ENCODE data around the gene MASP1. TPM values are rescaled to one million over a fixed set of nuclear protein-coding genes. Genes with fewer than 3 reads are reported as not detected.

The MASP1 gene
- total and polyA plus RNA-seq, 8 donors: 0.42 to 8.0 (median 6.2) TPM

GRCh38 chr3:187328691-187329090 lies 37.2 kb upstream of the MASP1 start:
- H3K9me3 ChIP-seq: no peaks in the 10 kb centered on the region
- ATAC-seq: no peak
- H3K4me3 ChIP-seq: no peak overlapping the region
- no peak for DNase-seq
- no peak for TF ChIP-seq CTCF (IDR thresholded peaks at IDR 0.05)
- H3K27ac ChIP-seq: no peak overlapping the region
- intact Hi-C loops (cut with DNase I): no loop called here
- no peaks in the 10 kb centered on the region for H3K4me1 ChIP-seq
- H3K36me3 ChIP-seq: no peaks in the 10 kb centered on the region
- H3K27me3 ChIP-seq: peaks cover 0 to 8% of the 10 kb centered on the region in 2 donors

- DNase-seq: no peak
- Histone ChIP-seq H3K4me3 (no peak overlapping the region), H3K9me3 (no peaks in the 10 kb centered on the region), H3K27me3 (peaks cover 0 to 11% of the 10 kb centered on the region in 2 donors), H3K36me3 (no peaks in the 10 kb centered on the region), H3K27ac (no peak overlapping the region), H3K4me1 (no peaks in the 10 kb centered on the region)
- no peak for ATAC-seq
- no peak for TF ChIP-seq CTCF (IDR thresholded peaks at IDR 0.05)
- intact Hi-C loops (cut with DNase I): no loop called here
These were observed 36.3 kb upstream of the MASP1 start for GRCh38 chr3:187327845-187328244.

GRCh38 chr3:187325632-187326031 lies 34.1 kb upstream of the MASP1 start:
- Histone ChIP-seq H3K4me1 (no peaks in the 10 kb centered on the region), H3K36me3 (no peaks in the 10 kb centered on the region), H3K9me3 (no peaks in the 10 kb centered on the region), H3K27me3 (peaks cover 0 to 16% of the 10 kb centered on the region in 2 donors), H3K27ac (no peak overlapping the region), H3K4me3 (no peak overlapping the region)
- ATAC-seq (no peak), DNase-seq (no peak)
- TF ChIP-seq CTCF (IDR thresholded peaks at IDR 0.05): no peak
- intact Hi-C loops (cut with DNase I): no loop called here

- no peak for TF ChIP-seq CTCF (IDR thresholded peaks at IDR 0.05)
- H3K4me1 ChIP-seq: peaks cover 0 to 12% of the 10 kb centered on the region in 2 donors
- no peak overlapping the region for H3K4me3 ChIP-seq
- H3K27ac ChIP-seq: no peak overlapping the region
- peaks cover 0 to 31% of the 10 kb centered on the region in 2 donors for H3K27me3 ChIP-seq
- DNase-seq: no peak
- no peaks in the 10 kb centered on the region for H3K9me3 ChIP-seq
- no peaks in the 10 kb centered on the region for H3K36me3 ChIP-seq
- ATAC-seq: no peak
- intact Hi-C loops (cut with DNase I): no loop called here
These were observed 31.6 kb upstream of the MASP1 start for GRCh38 chr3:187323091-187323490.

- Histone ChIP-seq H3K9me3 (no peaks in the 10 kb centered on the region), H3K27me3 (peaks cover 0 to 31% of the 10 kb centered on the region in 2 donors), H3K4me1 (peaks cover 0 to 12% of the 10 kb centered on the region in 2 donors), H3K36me3 (no peaks in the 10 kb centered on the region), H3K27ac (no peak overlapping the region), H3K4me3 (no peak overlapping the region)
- ATAC-seq: no peak
- intact Hi-C loops (cut with DNase I): no loop called here
- TF ChIP-seq CTCF (IDR thresholded peaks at IDR 0.05): no peak
- no peak for DNase-seq
These were observed 30.8 kb upstream of the MASP1 start for GRCh38 chr3:187322291-187322690.

Data from left lung (tissue), 10 donors.